ENCODE measurements around the gene SEC61A2.

SEC61A2 gene

GRCh38 chr10:12191715-12192114 lies 62.2 kb downstream of the SEC61A2 start:
- peaks cover 4% of the 10 kb centered on the region for H3K4me1 ChIP-seq (ENCODE audit: control insufficient read depth, insufficient read depth, low read length)
- H3K4me3 ChIP-seq (ENCODE audit: low read length): no peak overlapping the region
- no peak overlapping the region for H3K9ac ChIP-seq (ENCODE audit: low read length)
- no peaks in the 10 kb centered on the region for H3K36me3 ChIP-seq (ENCODE audit: control insufficient read depth, insufficient read depth, low read length)
- no peaks in the 10 kb centered on the region for H3K27me3 ChIP-seq (ENCODE audit: control insufficient read depth, insufficient read depth, low read length)
- H3K27ac ChIP-seq (ENCODE audit: low read depth, low read length): no peak overlapping the region

GRCh38 chr10:12193193-12193592 lies 63.7 kb downstream of the SEC61A2 start:
- H3K4me1 ChIP-seq (ENCODE audit: control insufficient read depth, insufficient read depth, low read length): peaks cover 9% of the 10 kb centered on the region
- no peaks in the 10 kb centered on the region for H3K27me3 ChIP-seq (ENCODE audit: control insufficient read depth, insufficient read depth, low read length)
- no peaks in the 10 kb centered on the region for H3K36me3 ChIP-seq (ENCODE audit: control insufficient read depth, insufficient read depth, low read length)
- no peak overlapping the region for H3K4me3 ChIP-seq (ENCODE audit: low read length)
- H3K9ac ChIP-seq (ENCODE audit: low read length): no peak overlapping the region
- no peak overlapping the region for H3K27ac ChIP-seq (ENCODE audit: low read depth, low read length)

- no peaks in the 10 kb centered on the region for H3K27me3 ChIP-seq (ENCODE audit: control insufficient read depth, insufficient read depth, low read length)
- peak overlapping the region; percentile 96 for H3K4me3 ChIP-seq (ENCODE audit: low read length)
- H3K27ac ChIP-seq (ENCODE audit: low read depth, low read length): peak overlapping the region; percentile 93
- peak overlapping the region; percentile 64 for H3K9ac ChIP-seq (ENCODE audit: low read length)
- H3K36me3 ChIP-seq (ENCODE audit: control insufficient read depth, insufficient read depth, low read length): peaks cover 7% of the 10 kb centered on the region
- H3K4me1 ChIP-seq (ENCODE audit: control insufficient read depth, insufficient read depth, low read length): peaks cover 9% of the 10 kb centered on the region
Observed at GRCh38 chr10:12194752-12195271, 65.3 kb downstream of the SEC61A2 start.

- peak overlapping the region; percentile 93 for H3K27ac ChIP-seq (ENCODE audit: low read depth, low read length)
- H3K4me3 ChIP-seq (ENCODE audit: low read length): peak overlapping the region; percentile 96
- peaks cover 9% of the 10 kb centered on the region for H3K4me1 ChIP-seq (ENCODE audit: control insufficient read depth, insufficient read depth, low read length)
- H3K36me3 ChIP-seq (ENCODE audit: control insufficient read depth, insufficient read depth, low read length): peaks cover 7% of the 10 kb centered on the region
- no peaks in the 10 kb centered on the region for H3K27me3 ChIP-seq (ENCODE audit: control insufficient read depth, insufficient read depth, low read length)
- peak overlapping the region; percentile 64 for H3K9ac ChIP-seq (ENCODE audit: low read length)
Observed at GRCh38 chr10:12195281-12195602, 65.8 kb downstream of the SEC61A2 start.

- Histone ChIP-seq H3K27me3 (ENCODE audit: control insufficient read depth, insufficient read depth, low read length) (no peaks in the 10 kb centered on the region), H3K27ac (ENCODE audit: low read depth, low read length) (peak within 1 kb of the TSS; percentile 93), H3K4me1 (ENCODE audit: control insufficient read depth, insufficient read depth, low read length) (peaks cover 9% of the 10 kb centered on the region), H3K4me3 (ENCODE audit: low read length) (peak within 1 kb of the TSS; percentile 96), H3K36me3 (ENCODE audit: control insufficient read depth, insufficient read depth, low read length) (peaks cover 7% of the 10 kb centered on the region), H3K9ac (ENCODE audit: low read length) (peak within 1 kb of the TSS; percentile 85)
Observed at GRCh38 chr10:12195603-12196506, 66.4 kb downstream of the SEC61A2 start, which contains the start of the genes CDC123 and NUDT5. TSS of gene CDC123 (plus strand) at chr10:12196188. CDS start at chr10:12196246, 58 bp downstream. TSS of gene NUDT5 (minus strand) at chr10:12195891. CDS start at chr10:12186291, 9,600 bp downstream.

GRCh38 chr10:12196531-12197211 lies 67.2 kb downstream of the SEC61A2 start:
- H3K4me1 ChIP-seq (ENCODE audit: control insufficient read depth, insufficient read depth, low read length): peaks cover 9% of the 10 kb centered on the region
- no peaks in the 10 kb centered on the region for H3K27me3 ChIP-seq (ENCODE audit: control insufficient read depth, insufficient read depth, low read length)
- H3K36me3 ChIP-seq (ENCODE audit: control insufficient read depth, insufficient read depth, low read length): peaks cover 7% of the 10 kb centered on the region
- H3K9ac ChIP-seq (ENCODE audit: low read length): peak overlapping the region; percentile 85
- H3K4me3 ChIP-seq (ENCODE audit: low read length): peak overlapping the region; percentile 96
- H3K27ac ChIP-seq (ENCODE audit: low read depth, low read length): peak overlapping the region; percentile 93

DNA sequence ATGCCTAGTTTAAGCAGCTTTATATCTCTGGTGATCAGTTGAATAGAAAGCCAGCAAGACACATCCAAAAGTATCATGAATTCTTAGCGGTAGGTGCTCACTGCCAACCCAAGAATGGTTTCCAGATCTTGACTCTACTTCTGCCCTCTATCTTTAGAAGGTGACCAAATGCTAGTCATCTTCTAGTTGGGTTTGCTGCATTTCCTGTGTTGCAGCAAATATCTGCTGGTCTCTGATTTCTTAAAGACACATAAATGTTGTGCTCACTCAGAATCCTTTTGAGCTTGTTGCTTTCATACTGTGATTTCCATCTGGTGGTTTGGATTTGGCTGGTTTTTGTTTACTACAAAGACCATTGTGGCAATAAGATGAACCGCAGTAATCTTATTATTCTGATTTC lies 68.7 kb downstream of the SEC61A2 start:
- Histone ChIP-seq H3K9ac (ENCODE audit: low read length) (no peak overlapping the region), H3K4me3 (ENCODE audit: low read length) (no peak overlapping the region)

DNA sequence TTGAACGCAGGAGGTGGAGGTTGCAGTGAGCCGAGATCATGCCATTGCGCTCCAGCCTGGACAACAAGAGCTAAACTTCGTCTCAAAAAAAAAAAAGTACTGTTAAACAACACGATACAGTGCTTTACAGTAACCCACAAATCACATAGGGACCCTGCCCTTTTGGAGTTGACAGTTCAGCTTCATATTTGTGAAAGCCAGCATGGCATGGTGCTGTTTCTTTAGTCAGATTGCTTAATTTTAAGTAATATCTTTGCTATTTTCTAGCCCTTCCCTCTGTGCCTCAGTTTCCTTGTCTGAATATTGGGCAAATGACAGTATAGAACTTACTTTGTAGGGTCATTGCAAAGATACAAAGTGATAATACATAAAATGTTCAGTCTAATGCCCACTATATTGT lies 71.4 kb downstream of the SEC61A2 start:
- no peak overlapping the region for H3K27ac ChIP-seq (ENCODE audit: low read depth, low read length)
- H3K27me3 ChIP-seq (ENCODE audit: control insufficient read depth, insufficient read depth, low read length): no peaks in the 10 kb centered on the region
- no peak overlapping the region for H3K9ac ChIP-seq (ENCODE audit: low read length)
- no peak overlapping the region for H3K4me3 ChIP-seq (ENCODE audit: low read length)
- H3K36me3 ChIP-seq (ENCODE audit: control insufficient read depth, insufficient read depth, low read length): peaks cover 16% of the 10 kb centered on the region
- H3K4me1 ChIP-seq (ENCODE audit: control insufficient read depth, insufficient read depth, low read length): peaks cover 6% of the 10 kb centered on the region

More for the DNA sequence above, 68.7 kb downstream of the SEC61A2 start:
- H3K36me3 ChIP-seq (ENCODE audit: control insufficient read depth, insufficient read depth, low read length): peaks cover 12% of the 10 kb centered on the region
- no peaks in the 10 kb centered on the region for H3K27me3 ChIP-seq (ENCODE audit: control insufficient read depth, insufficient read depth, low read length)
- H3K4me1 ChIP-seq (ENCODE audit: control insufficient read depth, insufficient read depth, low read length): peaks cover 9% of the 10 kb centered on the region
- no peak overlapping the region for H3K27ac ChIP-seq (ENCODE audit: low read depth, low read length)

DNA sequence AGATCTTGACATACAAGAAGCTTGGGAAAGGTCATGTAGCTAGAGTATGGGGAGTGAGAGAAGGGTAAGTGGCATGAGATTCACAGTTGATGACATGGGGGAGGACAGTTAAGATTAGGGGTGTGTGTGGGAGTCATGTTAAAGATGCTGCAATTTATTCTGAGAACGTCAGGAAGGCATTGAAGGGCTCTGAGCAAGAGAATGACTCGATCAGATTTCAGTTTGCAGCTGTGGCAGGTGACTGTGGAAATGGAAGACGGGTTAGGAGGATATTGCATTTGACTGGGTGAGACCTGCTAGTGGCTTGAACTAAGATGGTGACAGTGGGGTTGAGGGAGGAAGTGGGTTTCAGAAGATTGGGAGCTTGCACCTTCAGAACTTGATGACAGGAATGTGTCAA lies 72.1 kb downstream of the SEC61A2 start:
- H3K36me3 ChIP-seq (ENCODE audit: control insufficient read depth, insufficient read depth, low read length): peaks cover 16% of the 10 kb centered on the region
- peaks cover 6% of the 10 kb centered on the region for H3K4me1 ChIP-seq (ENCODE audit: control insufficient read depth, insufficient read depth, low read length)
- no peaks in the 10 kb centered on the region for H3K27me3 ChIP-seq (ENCODE audit: control insufficient read depth, insufficient read depth, low read length)
- H3K4me3 ChIP-seq (ENCODE audit: low read length): no peak overlapping the region
- H3K27ac ChIP-seq (ENCODE audit: low read depth, low read length): no peak overlapping the region
- no peak overlapping the region for H3K9ac ChIP-seq (ENCODE audit: low read length)

- H3K9ac ChIP-seq (ENCODE audit: low read length): no peak overlapping the region
- H3K4me3 ChIP-seq (ENCODE audit: low read length): no peak overlapping the region
- H3K36me3 ChIP-seq (ENCODE audit: control insufficient read depth, insufficient read depth, low read length): peaks cover 16% of the 10 kb centered on the region
- H3K27me3 ChIP-seq (ENCODE audit: control insufficient read depth, insufficient read depth, low read length): no peaks in the 10 kb centered on the region
- H3K4me1 ChIP-seq (ENCODE audit: control insufficient read depth, insufficient read depth, low read length): peaks cover 2% of the 10 kb centered on the region
- no peak overlapping the region for H3K27ac ChIP-seq (ENCODE audit: low read depth, low read length)
Observed at GRCh38 chr10:12202226-12202625, 72.7 kb downstream of the SEC61A2 start.

DNA sequence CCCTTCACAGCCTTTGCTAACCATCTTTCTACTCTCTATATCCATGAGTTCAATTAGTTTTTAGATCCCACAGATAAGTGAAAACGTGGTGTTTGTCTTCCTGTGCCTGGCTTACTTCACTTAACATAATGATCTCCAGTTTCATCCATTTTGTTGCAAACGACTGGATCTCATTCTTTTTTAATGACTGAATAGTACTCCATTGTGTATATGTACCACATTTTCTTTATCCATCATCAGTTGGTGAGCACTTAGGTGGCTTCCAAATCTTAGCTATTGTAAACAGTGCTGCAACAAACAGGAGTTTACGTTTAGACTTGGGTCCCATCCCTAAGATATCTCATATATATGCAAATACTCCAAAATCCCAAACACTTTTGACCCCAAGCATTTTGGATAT lies 75.6 kb downstream of the SEC61A2 start:
- no peaks in the 10 kb centered on the region for H3K27me3 ChIP-seq (ENCODE audit: control insufficient read depth, insufficient read depth, low read length)
- no peaks in the 10 kb centered on the region for H3K4me1 ChIP-seq (ENCODE audit: control insufficient read depth, insufficient read depth, low read length)
- peaks cover 19% of the 10 kb centered on the region for H3K36me3 ChIP-seq (ENCODE audit: control insufficient read depth, insufficient read depth, low read length)
- H3K27ac ChIP-seq (ENCODE audit: low read depth, low read length): no peak overlapping the region
- no peak overlapping the region for H3K9ac ChIP-seq (ENCODE audit: low read length)
- no peak overlapping the region for H3K4me3 ChIP-seq (ENCODE audit: low read length)

- H3K27me3 ChIP-seq (ENCODE audit: control insufficient read depth, insufficient read depth, low read length): no peaks in the 10 kb centered on the region
- no peak overlapping the region for H3K4me3 ChIP-seq (ENCODE audit: low read length)
- no peaks in the 10 kb centered on the region for H3K4me1 ChIP-seq (ENCODE audit: control insufficient read depth, insufficient read depth, low read length)
- no peak overlapping the region for H3K27ac ChIP-seq (ENCODE audit: low read depth, low read length)
- H3K36me3 ChIP-seq (ENCODE audit: control insufficient read depth, insufficient read depth, low read length): peaks cover 24% of the 10 kb centered on the region
- H3K9ac ChIP-seq (ENCODE audit: low read length): no peak overlapping the region
Observed at GRCh38 chr10:12207114-12207513, 77.6 kb downstream of the SEC61A2 start.

Data from rectal smooth muscle tissue (tissue), 1 donor.